NCI-H748 treated with DMSO at 0.1 percent for 48 hours (cell line): ENCODE measurements around the gene RPSA.
"Not testable (repeated sequence)": the region's sequence is repeated elsewhere in the genome, so short reads cannot be mapped to it uniquely, and the experiment has no call there.

Experiments
- DNase-seq: peaks from one replicate; lab custom pipeline; 2025; lab: John Stamatoyannopoulos, UW

Gene RPSA

DNA sequence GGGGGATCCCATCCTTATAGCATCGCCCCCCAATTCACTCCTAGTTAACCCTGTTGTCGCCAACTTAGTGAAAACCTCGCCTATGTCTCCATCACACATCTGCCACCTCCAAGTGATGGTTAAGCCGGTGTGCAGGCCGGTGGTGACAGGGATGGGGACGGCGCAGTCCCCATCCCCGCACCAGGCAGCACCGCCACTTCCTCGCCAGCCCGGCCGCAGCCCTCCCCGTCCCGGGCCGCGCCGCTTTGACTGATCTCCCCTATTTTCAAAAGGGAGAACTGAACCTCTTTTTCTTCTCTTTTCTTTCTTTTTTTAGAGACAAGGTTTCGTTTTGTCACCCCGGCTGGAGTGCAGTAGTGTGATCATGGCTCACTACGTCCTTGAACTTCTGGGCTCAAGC is 49.6 kb downstream of the RPSA start:
- no peak for DNase-seq

DNA sequence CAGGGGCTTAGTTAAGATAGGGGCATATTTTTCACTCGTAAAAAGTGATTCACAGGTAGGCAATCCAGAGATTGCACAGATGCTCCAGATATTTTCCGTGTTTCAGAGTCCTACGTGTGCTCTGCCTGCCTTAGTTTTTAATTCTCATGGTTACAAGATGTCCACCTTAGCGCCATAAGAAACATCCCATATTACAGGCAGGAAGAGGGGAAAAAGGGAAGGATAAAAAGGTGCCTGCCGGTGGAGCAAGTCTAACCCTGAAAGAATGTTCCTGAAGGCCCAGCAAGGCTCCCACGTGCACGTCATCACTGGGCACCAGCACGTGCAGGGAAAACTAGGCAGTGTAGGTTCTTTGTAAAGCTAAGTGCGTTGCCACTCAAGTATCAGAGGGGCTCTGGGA is 50.8 kb downstream of the RPSA start:
- no peak for DNase-seq

DNA sequence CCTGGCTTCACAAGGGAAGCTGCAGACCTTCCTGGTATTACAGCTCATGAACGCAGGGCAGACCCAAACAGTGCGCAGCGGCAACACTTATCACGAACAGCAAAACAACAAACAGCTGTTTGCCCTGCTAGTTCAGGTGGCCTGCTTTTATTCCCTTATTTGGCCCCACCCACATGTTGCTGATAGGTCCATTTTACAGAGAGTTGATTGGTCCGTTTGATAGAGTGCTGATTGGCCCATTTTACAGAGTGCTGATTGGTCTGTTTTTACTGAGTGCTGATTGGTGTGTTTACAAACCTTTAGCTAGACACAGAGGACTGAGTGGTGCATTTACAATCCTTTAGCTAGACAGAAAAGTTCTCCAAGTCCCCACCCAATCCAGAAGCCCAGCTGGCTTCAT is 52.1 kb downstream of the RPSA start:
- DNase-seq, result not testable (repeated sequence)

DNA sequence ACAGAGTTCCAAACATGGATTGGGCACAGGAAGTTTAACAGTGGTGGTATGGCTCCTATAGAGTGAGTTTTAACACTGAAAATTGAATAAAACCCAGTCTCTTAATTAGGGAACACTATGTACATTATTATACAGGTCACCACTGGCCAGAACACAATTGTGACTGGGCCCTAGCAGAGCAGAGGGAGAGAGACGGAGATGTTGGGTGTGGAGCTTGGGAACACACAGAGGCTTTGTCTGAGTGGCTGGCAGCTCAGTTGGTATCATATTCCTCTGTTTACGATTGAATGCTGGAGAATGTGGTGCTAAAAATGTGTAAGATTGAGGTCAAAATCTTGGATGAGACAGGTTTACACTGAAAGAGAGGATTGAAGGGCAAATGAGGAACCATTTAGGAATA is 54.2 kb downstream of the RPSA start:
- DNase-seq, result no peak
